Stimulated activated naive CD8-positive, alpha-beta T cell treated with anti-CD3 and anti-CD28 coated beads, Interleukin-15, amount 100 ng/mL, for 72 hours (primary cell): ENCODE results near the gene CDKN2D.
A peak's percentile ranks its signal among the peaks of the same experiment; 100 is the strongest.
"Not testable (repeated sequence)": the region's sequence is repeated elsewhere in the genome, so short reads cannot be mapped to it uniquely, and the experiment has no call there.

Experiments
- ATAC-seq: fragments of 150-1000 bp; cut with Tn5 transposase; 2 replicates; pipeline ENCODE4 v1.10.0; 2021; ENCODE audit warnings: mild to moderate bottlenecking, moderate library complexity
- DNase-seq, 2 donors: peaks; one replicate each; pipeline ENCODE4 v3.0.0; 2021 to 2022
- H3K27ac Mint-ChIP-seq, 2 donors: one replicate each; pipeline ENCODE4 v1.8.0; 2022; ENCODE audit warnings: mild to moderate bottlenecking in 2 of 2, mixed read lengths in 2 of 2, moderate library complexity in 2 of 2
- H3K27me3 Mint-ChIP-seq: one replicate; pipeline ENCODE4 v1.8.0; 2022; ENCODE audit warnings: mixed read lengths
- H3K4me1 Mint-ChIP-seq: one replicate; pipeline ENCODE4 v1.8.0; 2022; ENCODE audit warnings: mild to moderate bottlenecking, mixed read lengths
- H3K4me3 Mint-ChIP-seq, 2 donors: one replicate each; pipeline ENCODE4 v1.8.0; 2022; ENCODE audit warnings: mild to moderate bottlenecking in 2 of 2, mixed read lengths in 2 of 2, moderate library complexity in 1 of 2
- H3K9me3 Mint-ChIP-seq, 2 donors: one replicate each; pipeline ENCODE4 v1.8.0; 2022; ENCODE audit warnings: mixed read lengths in 2 of 2

Gene CDKN2D

GRCh38 chr19:10548746-10549276 lies 20.0 kb downstream of the CDKN2D start:
- peaks cover 51% of the 10 kb centered on the region for H3K4me1 Mint-ChIP-seq
- no peaks in the 10 kb centered on the region for H3K27me3 Mint-ChIP-seq
- DNase-seq (no peak), ATAC-seq (no peak)
- H3K27ac Mint-ChIP-seq, result no peak overlapping the region
- no peaks in the 10 kb centered on the region for H3K9me3 Mint-ChIP-seq
- H3K4me3 Mint-ChIP-seq, result peak overlapping the region in 1 of 2 donors; percentile 18

- ATAC-seq (no peak), DNase-seq (no peak)
- Mint-ChIP-seq H3K27ac (no peak overlapping the region), H3K9me3 (no peaks in the 10 kb centered on the region), H3K4me3 (no peak overlapping the region), H3K4me1 (peaks cover 37% of the 10 kb centered on the region), H3K27me3 (no peaks in the 10 kb centered on the region)
Measured at GRCh38 chr19:10546817-10547216, 22.0 kb downstream of the CDKN2D start.

GRCh38 chr19:10544753-10545251 lies 24.0 kb downstream of the CDKN2D start:
- Mint-ChIP-seq H3K27me3 (peaks cover 10% of the 10 kb centered on the region), H3K4me3 (peak overlapping the region; percentile 89 to 93), H3K4me1 (peaks cover 22% of the 10 kb centered on the region), H3K27ac (peak overlapping the region; percentile 22 to 94), H3K9me3 (no peaks in the 10 kb centered on the region)
- ATAC-seq (no peak), DNase-seq (no peak)

GRCh38 chr19:10544242-10544752 lies 24.5 kb downstream of the CDKN2D start:
- Mint-ChIP-seq H3K27me3 (peaks cover 15% of the 10 kb centered on the region), H3K9me3 (no peaks in the 10 kb centered on the region), H3K4me3 (peak overlapping the region; percentile 89 to 93), H3K4me1 (peaks cover 22% of the 10 kb centered on the region), H3K27ac (peak overlapping the region; percentile 94)
- DNase-seq (no peak), ATAC-seq (peak; percentile 6)

- peaks cover 27% of the 10 kb centered on the region for H3K4me1 Mint-ChIP-seq
- ATAC-seq (peak; percentile 87), DNase-seq (peak; percentile 77 to 81)
- peaks cover 22% of the 10 kb centered on the region for H3K27me3 Mint-ChIP-seq
- no peaks in the 10 kb centered on the region for H3K9me3 Mint-ChIP-seq
- peak within 1 kb of the TSS; percentile 89 to 93 for H3K4me3 Mint-ChIP-seq
- H3K27ac Mint-ChIP-seq, result peak within 1 kb of the TSS; percentile 94
Measured at GRCh38 chr19:10543420-10544241, 25.1 kb downstream of the CDKN2D start, which contains the start of gene ATG4D. ATG4D (plus strand) TSS chr19:10543904; CDS start chr19:10544091, 187 bp downstream.

- Mint-ChIP-seq H3K27me3 (peaks cover 28% of the 10 kb centered on the region), H3K9me3 (no peaks in the 10 kb centered on the region), H3K4me3 (peak overlapping the region; percentile 80 to 86), H3K27ac (no peak overlapping the region), H3K4me1 (peaks cover 33% of the 10 kb centered on the region)
- no peak for ATAC-seq
- no peak for DNase-seq
Measured at GRCh38 chr19:10543059-10543419, 25.7 kb downstream of the CDKN2D start.

GRCh38 chr19:10539016-10539415 lies 29.8 kb downstream of the CDKN2D start:
- not testable (repeated sequence) for DNase-seq, H3K4me3 Mint-ChIP-seq, H3K9me3 Mint-ChIP-seq, ATAC-seq, H3K27ac Mint-ChIP-seq
- peaks cover 23% of the 10 kb centered on the region for H3K4me1 Mint-ChIP-seq
- H3K27me3 Mint-ChIP-seq, result peaks cover 41% of the 10 kb centered on the region

- ATAC-seq, result no peak
- H3K27ac Mint-ChIP-seq, result no peak overlapping the region
- no peaks in the 10 kb centered on the region for H3K9me3 Mint-ChIP-seq
- H3K4me3 Mint-ChIP-seq, result no peak overlapping the region
- peaks cover 20% of the 10 kb centered on the region for H3K4me1 Mint-ChIP-seq
- no peak for DNase-seq
- H3K27me3 Mint-ChIP-seq, result peaks cover 41% of the 10 kb centered on the region
Measured at GRCh38 chr19:10538204-10538983, 30.4 kb downstream of the CDKN2D start.

GRCh38 chr19:10537668-10538067 lies 31.1 kb downstream of the CDKN2D start:
- ATAC-seq, result no peak
- Mint-ChIP-seq H3K9me3 (no peaks in the 10 kb centered on the region), H3K4me3 (no peak overlapping the region), H3K27me3 (peaks cover 41% of the 10 kb centered on the region), H3K27ac (no peak overlapping the region), H3K4me1 (peaks cover 17% of the 10 kb centered on the region)
- DNase-seq, result no peak

GRCh38 chr19:10535613-10536012 lies 33.2 kb downstream of the CDKN2D start:
- H3K4me3 Mint-ChIP-seq, result no peak overlapping the region
- peaks cover 0 to 5% of the 10 kb centered on the region in 2 donors for H3K9me3 Mint-ChIP-seq
- no peak for ATAC-seq
- H3K27me3 Mint-ChIP-seq, result peaks cover 39% of the 10 kb centered on the region
- H3K4me1 Mint-ChIP-seq, result peaks cover 11% of the 10 kb centered on the region
- no peak overlapping the region for H3K27ac Mint-ChIP-seq
- no peak for DNase-seq

GRCh38 chr19:10533646-10534386 lies 35.0 kb downstream of the CDKN2D start:
- Mint-ChIP-seq H3K9me3 (peaks cover 0 to 5% of the 10 kb centered on the region in 2 donors), H3K4me3 (no peak overlapping the region), H3K27ac (no peak overlapping the region), H3K27me3 (peaks cover 21% of the 10 kb centered on the region), H3K4me1 (peaks cover 8% of the 10 kb centered on the region)
- DNase-seq, result no peak
- ATAC-seq, result no peak

GRCh38 chr19:10532457-10532856 lies 36.3 kb downstream of the CDKN2D start:
- Mint-ChIP-seq H3K9me3 (peaks cover 0 to 5% of the 10 kb centered on the region in 2 donors), H3K4me1 (no peaks in the 10 kb centered on the region), H3K4me3 (no peak overlapping the region), H3K27me3 (peaks cover 10% of the 10 kb centered on the region), H3K27ac (no peak overlapping the region)
- DNase-seq (no peak), ATAC-seq (no peak)

GRCh38 chr19:10526887-10527286 lies 41.9 kb downstream of the CDKN2D start:
- DNase-seq, H3K27me3 Mint-ChIP-seq, H3K9me3 Mint-ChIP-seq, H3K4me1 Mint-ChIP-seq, H3K4me3 Mint-ChIP-seq, H3K27ac Mint-ChIP-seq, ATAC-seq: not testable (repeated sequence)

GRCh38 chr19:10525636-10526035 lies 43.1 kb downstream of the CDKN2D start:
- Mint-ChIP-seq H3K27ac (no peak overlapping the region), H3K9me3 (no peaks in the 10 kb centered on the region), H3K4me3 (no peak overlapping the region), H3K27me3 (no peaks in the 10 kb centered on the region), H3K4me1 (no peaks in the 10 kb centered on the region)
- DNase-seq (no peak), ATAC-seq (no peak)

- H3K4me1 Mint-ChIP-seq, result peaks cover 16% of the 10 kb centered on the region
- no peak for ATAC-seq
- no peak for DNase-seq
- no peak overlapping the region for H3K27ac Mint-ChIP-seq
- H3K9me3 Mint-ChIP-seq, result no peaks in the 10 kb centered on the region
- H3K27me3 Mint-ChIP-seq, result peaks cover 21% of the 10 kb centered on the region
- H3K4me3 Mint-ChIP-seq, result no peak overlapping the region
Measured at GRCh38 chr19:10523135-10523636, 45.6 kb downstream of the CDKN2D start.
